GM12878 (cell line): Measurements from ENCODE around the gene RAI14.

Experiments
- CTCF ChIP-seq, 3 experiments: IDR thresholded peaks in 2 of 3; conservative IDR thresholded peaks in 1 of 3; 2 replicates each; pipeline ENCODE4 v1.5.1; 2011; ENCODE audit warnings: low read depth in 3 of 3, low read length in 3 of 3, mild to moderate bottlenecking in 3 of 3, control low read depth in 2 of 3, moderate library complexity in 2 of 3, inconsistent platforms in 1 of 3, mixed read lengths in 1 of 3; ENCODE audit not compliant: control insufficient read depth in 2 of 3, insufficient read depth in 1 of 3; ENCODE audit errors: extremely low read depth in 1 of 3
- NFYB ChIP-seq: IDR thresholded peaks from 2 replicates; pipeline ENCODE4 v1.6.1; 2011; ENCODE audit warnings: low read depth, mild to moderate bottlenecking, low read length, improper control_type of control experiment, moderate library complexity; ENCODE audit not compliant: insufficient read depth
- NKRF ChIP-seq: fragments of 450-650 bp; conservative IDR thresholded peaks from 2 replicates; pipeline ENCODE4 v1.6.1; 2017; ENCODE audit warnings: mild to moderate bottlenecking, moderate library complexity
- TF ChIP-seq, protein P1 (sequence below): fragments of 150-350 bp; IDR thresholded peaks from 2 replicates; pipeline ENCODE4 v1.6.1; 2016; ENCODE audit warnings: low read depth, low read length

DNA sequence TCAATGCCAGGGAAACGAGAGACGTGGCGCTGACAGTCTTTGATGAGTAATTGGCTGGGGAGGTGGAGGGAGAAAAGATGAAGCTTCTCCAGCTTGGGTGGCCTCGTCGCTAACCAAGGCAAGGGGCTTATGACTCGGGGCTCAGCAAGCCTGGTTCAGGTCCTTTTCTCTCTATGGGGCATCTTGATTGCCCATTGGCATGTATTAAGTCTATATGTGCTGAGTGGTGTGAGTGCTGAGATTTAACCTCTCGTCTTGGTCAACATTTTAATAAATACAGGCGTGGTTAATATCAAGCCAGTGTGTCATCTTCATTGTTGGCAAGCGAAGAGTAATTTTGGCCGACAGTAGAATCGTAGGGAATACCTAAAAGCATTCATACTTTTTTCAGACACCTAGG lies 85.9 kb downstream of the RAI14 start:
- TF ChIP-seq NKRF (no peak), CTCF (IDR thresholded peaks at IDR 0.05 in 2 of 3, conservative IDR thresholded peaks at IDR 0.05 in 1 of 3; ENCODE audit: control insufficient read depth in 2 of 3, extremely low read depth in 1 of 3, insufficient read depth in 1 of 3, low read depth in 3 of 3, low read length in 3 of 3) (no peak), NFYB (no peak)
- TF ChIP-seq, protein P1, sequence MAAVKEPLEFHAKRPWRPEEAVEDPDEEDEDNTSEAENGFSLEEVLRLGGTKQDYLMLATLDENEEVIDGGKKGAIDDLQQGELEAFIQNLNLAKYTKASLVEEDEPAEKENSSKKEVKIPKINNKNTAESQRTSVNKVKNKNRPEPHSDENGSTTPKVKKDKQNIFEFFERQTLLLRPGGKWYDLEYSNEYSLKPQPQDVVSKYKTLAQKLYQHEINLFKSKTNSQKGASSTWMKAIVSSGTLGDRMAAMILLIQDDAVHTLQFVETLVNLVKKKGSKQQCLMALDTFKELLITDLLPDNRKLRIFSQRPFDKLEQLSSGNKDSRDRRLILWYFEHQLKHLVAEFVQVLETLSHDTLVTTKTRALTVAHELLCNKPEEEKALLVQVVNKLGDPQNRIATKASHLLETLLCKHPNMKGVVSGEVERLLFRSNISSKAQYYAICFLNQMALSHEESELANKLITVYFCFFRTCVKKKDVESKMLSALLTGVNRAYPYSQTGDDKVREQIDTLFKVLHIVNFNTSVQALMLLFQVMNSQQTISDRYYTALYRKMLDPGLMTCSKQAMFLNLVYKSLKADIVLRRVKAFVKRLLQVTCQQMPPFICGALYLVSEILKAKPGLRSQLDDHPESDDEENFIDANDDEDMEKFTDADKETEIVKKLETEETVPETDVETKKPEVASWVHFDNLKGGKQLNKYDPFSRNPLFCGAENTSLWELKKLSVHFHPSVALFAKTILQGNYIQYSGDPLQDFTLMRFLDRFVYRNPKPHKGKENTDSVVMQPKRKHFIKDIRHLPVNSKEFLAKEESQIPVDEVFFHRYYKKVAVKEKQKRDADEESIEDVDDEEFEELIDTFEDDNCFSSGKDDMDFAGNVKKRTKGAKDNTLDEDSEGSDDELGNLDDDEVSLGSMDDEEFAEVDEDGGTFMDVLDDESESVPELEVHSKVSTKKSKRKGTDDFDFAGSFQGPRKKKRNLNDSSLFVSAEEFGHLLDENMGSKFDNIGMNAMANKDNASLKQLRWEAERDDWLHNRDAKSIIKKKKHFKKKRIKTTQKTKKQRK = no peak
